Prostate gland (tissue), 2 donors: Measurements from ENCODE around the gene TMEM178A. TPM values are rescaled to one million over a fixed set of nuclear protein-coding genes. Genes with fewer than 3 reads are reported as not detected.

ENCODE experiments used
- DNase-seq: peaks from one replicate; pipeline ENCODE4 v3.0.0-alpha.2; 2019; ENCODE audit warnings: low spot score
- H3K27ac ChIP-seq, 2 donors: fragments of 200-600 bp; sonication (generic); 2 replicates each; pipeline ENCODE4 v1.5.1; 2017 to 2019
- H3K27me3 ChIP-seq: fragments of 200-600 bp; sonication (generic); replicated peaks from 2 replicates; pipeline ENCODE4 v1.5.1; 2019; ENCODE audit not compliant: insufficient read depth
- H3K36me3 ChIP-seq, 2 donors: fragments of 200-600 bp; sonication (generic); 1 replicate in 1 of 2; 2 replicates in 1 of 2; pipeline versions ENCODE4 v1.5.1 to v1.8.1; 2017 to 2019
- H3K4me1 ChIP-seq: fragments of 200-600 bp; sonication (generic); replicated peaks from 2 replicates; pipeline ENCODE4 v1.5.1; 2019
- H3K4me3 ChIP-seq, 2 donors: fragments of 200-600 bp; sonication (generic); 2 replicates each; pipeline ENCODE4 v1.5.1; 2017 to 2019
- H3K9me3 ChIP-seq: fragments of 200-600 bp; sonication (generic); 2 replicates; pipeline ENCODE4 v1.5.1; 2017
- CTCF ChIP-seq, 4 experiments: fragments of 200-600 bp in 2 of 4; fragments of 450-650 bp in 2 of 4; sonication (generic) in 2 of 4; IDR thresholded peaks; 1 replicate in 3 of 4; 2 replicates in 1 of 4; pipeline ENCODE4 v1.5.1; 2016 to 2019; ENCODE audit warnings: antibody characterized with exemption in 4 of 4, mild to moderate bottlenecking in 2 of 4, moderate library complexity in 2 of 4
- POLR2A ChIP-seq: fragments of 450-650 bp; IDR thresholded peaks from one replicate; pipeline ENCODE4 v1.6.1; 2016; ENCODE audit warnings: antibody characterized with exemption, mild to moderate bottlenecking
- POLR2AphosphoS5 ChIP-seq: sonication (generic); formaldehyde crosslinking; IDR thresholded peaks from one replicate; pipeline ENCODE4 v1.6.1; 2017; ENCODE audit warnings: antibody characterized with exemption
- WGBS: methylation state at CpG from one replicate; pipeline ENCODE4 v1.1.5; 2018; 5-methylcytosine and 5-hydroxymethylcytosine counted together
- intact Hi-C: fragments of 100-400 bp; cut with DNase I; formaldehyde crosslinking; loops from one replicate; pipeline ENCODE4 v1.14.2; 2022
- total RNA-seq, 2 donors: library from RNA; depleted of rRNA; stranded (reverse); fragments of >200 nt; gene quantifications; one replicate each; pipeline ENCODE4 v1.1.0, GENCODE V29; 2016

Gene TMEM178A
- total RNA-seq, 2 donors from 2014 or later: 2.6 to 6.9 TPM

- intact Hi-C loops: no loop called here
- Histone ChIP-seq H3K36me3 (no peaks in the 10 kb centered on the region), H3K4me1 (no peaks in the 10 kb centered on the region), H3K27me3 (no peaks in the 10 kb centered on the region), H3K27ac (no peak overlapping the region), H3K9me3 (no peaks in the 10 kb centered on the region), H3K4me3 (no peak overlapping the region)
- DNase-seq: no peak
- WGBS: 41% methylated on average over 2 of the region's 2 CpGs
- TF ChIP-seq CTCF (IDR thresholded peaks at IDR 0.05) (no peak), POLR2A (no peak), POLR2AphosphoS5 (no peak)
These were observed 22.5 kb downstream of the TMEM178A start for GRCh38 chr2:39688181-39688580.

- Histone ChIP-seq H3K27me3 (no peaks in the 10 kb centered on the region), H3K4me3 (no peak overlapping the region), H3K4me1 (no peaks in the 10 kb centered on the region), H3K36me3 (no peaks in the 10 kb centered on the region), H3K27ac (no peak overlapping the region), H3K9me3 (no peaks in the 10 kb centered on the region)
- WGBS: 86% methylated on average over 1 of the region's 1 CpG
- no peak for DNase-seq
- TF ChIP-seq POLR2AphosphoS5: no peak
- intact Hi-C loops: no loop called here
These were observed 23.6 kb downstream of the TMEM178A start for GRCh38 chr2:39689272-39689841.

- TF ChIP-seq CTCF (IDR thresholded peaks at IDR 0.05) (no peak), POLR2A (no peak), POLR2AphosphoS5 (no peak)
- H3K4me3 ChIP-seq: no peak overlapping the region
- WGBS: 95% methylated on average over 6 of the region's 6 CpGs
- no peaks in the 10 kb centered on the region for H3K9me3 ChIP-seq
- H3K4me1 ChIP-seq: no peaks in the 10 kb centered on the region
- intact Hi-C loops: loop anchor here (10.0 kb wide), 1 partner anchor 175 kb away; no protein-coding TSS in a partner anchor
- no peaks in the 10 kb centered on the region for H3K27me3 ChIP-seq
- DNase-seq: no peak
- no peak overlapping the region for H3K27ac ChIP-seq
- no peaks in the 10 kb centered on the region for H3K36me3 ChIP-seq
These were observed 24.2 kb downstream of the TMEM178A start for GRCh38 chr2:39689876-39690275.

GRCh38 chr2:39693245-39693644 is 27.5 kb downstream of the TMEM178A start:
- DNase-seq: no peak
- Histone ChIP-seq H3K36me3 (no peaks in the 10 kb centered on the region), H3K9me3 (no peaks in the 10 kb centered on the region), H3K27me3 (no peaks in the 10 kb centered on the region), H3K4me3 (no peak overlapping the region), H3K27ac (no peak overlapping the region), H3K4me1 (no peaks in the 10 kb centered on the region)
- 71% methylated on average over 1 of the region's 1 CpG for WGBS
- intact Hi-C loops: loop anchor here (10.0 kb wide), 1 partner anchor 178 kb away; no protein-coding TSS in a partner anchor
- TF ChIP-seq POLR2A: no peak
- no peak for TF ChIP-seq CTCF (IDR thresholded peaks at IDR 0.05)
- no peak for TF ChIP-seq POLR2AphosphoS5

GRCh38 chr2:39696101-39696553 is 30.4 kb downstream of the TMEM178A start:
- 82% methylated on average over 4 of the region's 4 CpGs for WGBS
- H3K27me3 ChIP-seq: no peaks in the 10 kb centered on the region
- H3K9me3 ChIP-seq: no peaks in the 10 kb centered on the region
- DNase-seq: no peak
- no peaks in the 10 kb centered on the region for H3K36me3 ChIP-seq
- no peak overlapping the region for H3K4me3 ChIP-seq
- no peak overlapping the region for H3K27ac ChIP-seq
- intact Hi-C loops: loop anchor here (5.0 to 10.0 kb wide), 2 partner anchors 104 to 181 kb away; no protein-coding TSS in a partner anchor
- TF ChIP-seq POLR2A: no peak
- no peak for TF ChIP-seq CTCF (IDR thresholded peaks at IDR 0.05)
- TF ChIP-seq POLR2AphosphoS5: no peak
- no peaks in the 10 kb centered on the region for H3K4me1 ChIP-seq
